DMS114 treated with DMSO at 0.1 percent for 48 hours (cell line): ENCODE data around the gene NAV1.

Experiments used
- DNase-seq: peaks from one replicate; lab custom pipeline; 2025; ENCODE audit not compliant: unreplicated experiment; lab: John Stamatoyannopoulos, UW

NAV1 gene

GRCh38 chr1:201583663-201584062, 44.7 kb downstream of the NAV1 start:
- DNase-seq: no peak

- DNase-seq: no peak
Observed at GRCh38 chr1:201584471-201585092, 45.7 kb downstream of the NAV1 start.

- DNase-seq: no peak
Observed at GRCh38 chr1:201585093-201585483, 46.2 kb downstream of the NAV1 start.

- no peak for DNase-seq
Observed at GRCh38 chr1:201585901-201586300, 47.0 kb downstream of the NAV1 start.

GRCh38 chr1:201586806-201587205, 47.9 kb downstream of the NAV1 start:
- no peak for DNase-seq

- no peak for DNase-seq
Observed at GRCh38 chr1:201587729-201588128, 48.8 kb downstream of the NAV1 start.
